RPMI7951 (cell line): ENCODE data around the gene ACACA. TPM values are rescaled to one million over a fixed set of nuclear protein-coding genes. Genes with fewer than 3 reads are reported as not detected.
A peak's percentile ranks its signal among the peaks of the same experiment; 100 is the strongest.
"Not testable (repeated sequence)": the region's sequence is repeated elsewhere in the genome, so short reads cannot be mapped to it uniquely, and the experiment has no call there.

Source experiments
- DNase-seq: peaks from one replicate; pipeline ENCODE4 v3.0.0-alpha.2; 2012; ENCODE audit warnings: low read depth
- total RNA-seq: library from RNA; depleted of rRNA; stranded (reverse); fragments of >200 nt; shearing (Covaris generic); gene quantifications from 2 replicates; pipeline ENCODE4 v1.2.3, GENCODE V29; 2014

Gene ACACA
- total RNA-seq, 1 experiment from 2014 or later, result 15.6 TPM

DNA sequence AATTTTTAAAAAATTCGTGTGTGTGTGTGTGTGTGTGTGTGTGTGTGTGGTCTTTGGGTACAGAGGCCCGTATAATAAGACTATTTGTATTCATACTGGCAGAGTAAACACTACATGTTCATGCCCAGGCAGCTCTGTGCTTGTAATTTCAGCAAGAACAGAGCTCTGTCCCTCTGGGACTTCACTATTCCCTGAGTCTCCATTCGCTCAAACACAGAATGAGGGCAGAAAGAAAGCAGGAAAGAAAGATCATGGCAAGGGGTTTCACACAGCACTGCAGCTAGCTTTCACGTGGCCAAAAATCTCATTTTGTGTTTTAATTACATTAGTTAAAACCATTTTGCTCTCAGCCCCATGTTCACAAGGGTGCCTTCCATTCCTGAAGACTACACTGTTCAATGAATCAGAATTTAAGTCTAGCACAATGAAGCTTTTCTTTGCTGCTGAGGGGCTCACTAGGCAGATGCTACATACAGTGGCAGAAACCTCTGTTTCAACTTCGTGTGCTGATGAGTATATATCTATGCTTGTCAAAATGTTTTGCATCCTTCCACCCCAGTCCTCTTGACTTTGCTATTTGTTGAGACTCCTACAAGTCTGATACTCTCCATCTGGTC lies 229.3 kb downstream of the ACACA start:
- DNase-seq, result no peak

DNA sequence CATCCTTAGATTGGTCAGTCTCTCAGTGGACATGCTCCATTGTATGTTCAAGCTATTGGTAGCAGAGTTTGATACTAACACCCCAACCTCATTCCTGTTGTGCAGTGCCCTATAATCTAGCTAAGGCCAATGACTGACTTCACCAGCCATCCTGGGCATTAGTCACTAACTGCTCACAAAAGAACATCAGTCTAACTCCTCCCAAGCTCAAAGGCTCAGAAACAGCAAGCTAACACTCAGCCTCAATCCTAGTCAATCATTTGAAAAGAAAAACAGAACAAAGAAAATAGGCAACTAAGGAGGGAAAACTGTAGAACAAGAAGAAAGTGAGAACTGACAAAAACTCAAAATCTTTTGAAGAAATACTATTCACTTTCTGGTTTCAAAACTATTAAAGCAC lies 229.9 kb downstream of the ACACA start:
- peak; percentile 29 for DNase-seq

DNA sequence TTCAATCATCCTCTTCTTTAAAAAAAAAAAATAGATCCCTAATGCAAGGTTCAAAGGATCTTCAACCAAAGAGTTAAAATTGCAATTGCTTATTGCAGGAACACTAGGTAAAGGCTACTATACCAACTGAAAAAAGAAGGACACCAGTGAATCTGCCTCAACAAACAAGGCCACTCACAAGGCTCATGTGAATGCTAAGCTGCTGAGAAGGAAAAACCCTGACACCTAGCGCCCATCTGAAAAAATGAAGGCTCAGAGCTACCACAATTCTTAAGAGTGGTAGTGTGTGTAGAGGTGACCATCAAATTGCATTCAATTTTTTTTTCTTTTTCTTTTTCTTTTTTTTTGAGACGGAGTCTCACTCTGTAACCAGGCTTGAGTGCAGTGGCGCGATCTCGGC lies 232.4 kb downstream of the ACACA start:
- DNase-seq, result no peak

GRCh38 chr17:37170881-37171425 lies 235.7 kb downstream of the ACACA start:
- DNase-seq, result no peak

DNA sequence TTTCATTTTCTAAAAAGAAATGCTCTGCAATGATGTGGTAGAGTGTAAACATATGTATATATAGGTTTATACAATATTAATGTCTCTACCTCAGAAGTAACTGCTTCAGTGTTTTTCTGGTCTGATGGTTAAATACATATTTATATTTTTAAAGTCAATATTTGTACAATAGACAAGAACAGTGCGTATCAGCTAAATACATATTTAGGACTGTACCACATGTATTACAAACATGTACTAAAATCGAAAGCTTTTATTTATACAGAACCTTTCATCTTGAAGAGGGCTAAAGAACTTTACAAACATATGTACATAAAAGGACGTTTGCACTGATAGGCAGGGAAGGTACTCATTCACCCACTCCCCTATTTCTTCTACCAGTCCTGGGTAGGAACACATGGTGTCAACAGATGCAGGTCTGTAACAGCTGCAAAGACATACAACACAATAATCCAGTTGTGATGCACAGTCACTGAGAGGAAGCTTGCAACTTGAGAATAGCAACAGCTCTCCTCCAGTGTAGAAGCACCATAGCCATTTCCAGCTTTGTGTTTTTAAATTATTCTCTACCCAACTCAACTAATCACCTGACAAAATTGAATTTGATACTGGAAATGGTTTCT lies 237.8 kb downstream of the ACACA start:
- DNase-seq, result no peak

DNA sequence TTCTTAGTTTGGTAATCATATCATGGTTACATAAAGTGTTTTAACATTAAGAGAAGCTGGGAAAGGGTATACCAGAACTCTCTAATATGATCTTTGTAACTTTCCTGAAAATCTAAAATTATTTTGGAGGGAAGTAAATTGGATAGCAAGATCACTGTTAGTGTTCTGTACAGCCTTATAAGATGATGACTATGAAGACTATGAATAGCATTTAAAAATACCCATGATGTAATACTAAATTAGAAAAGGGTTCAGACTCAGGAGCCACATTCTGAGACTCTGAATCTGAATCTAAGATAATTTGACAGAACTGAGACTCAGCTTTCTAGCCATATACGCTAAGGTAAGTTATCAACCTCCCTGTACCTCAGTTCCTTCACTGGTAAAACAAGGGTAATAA lies 238.9 kb downstream of the ACACA start:
- no peak for DNase-seq

DNA sequence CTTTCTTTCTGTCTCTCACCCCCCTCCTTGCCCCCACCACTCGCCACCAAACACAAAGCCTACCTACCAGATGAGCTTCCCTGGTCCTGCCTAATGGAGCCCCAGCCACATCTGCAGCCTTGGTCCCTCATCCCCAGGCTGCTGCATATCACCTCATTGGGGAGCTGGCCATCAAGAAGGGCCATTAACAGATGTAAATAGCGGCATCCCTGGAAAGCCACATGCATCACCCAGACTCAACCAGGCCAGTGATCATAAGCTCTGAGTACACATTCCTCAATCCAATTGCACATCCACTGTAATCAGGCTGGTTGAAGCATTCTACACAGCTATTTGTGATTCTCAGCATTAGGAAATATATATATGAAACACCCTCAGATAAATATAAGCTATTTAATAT lies 242.6 kb downstream of the ACACA start:
- DNase-seq, result no peak

DNA sequence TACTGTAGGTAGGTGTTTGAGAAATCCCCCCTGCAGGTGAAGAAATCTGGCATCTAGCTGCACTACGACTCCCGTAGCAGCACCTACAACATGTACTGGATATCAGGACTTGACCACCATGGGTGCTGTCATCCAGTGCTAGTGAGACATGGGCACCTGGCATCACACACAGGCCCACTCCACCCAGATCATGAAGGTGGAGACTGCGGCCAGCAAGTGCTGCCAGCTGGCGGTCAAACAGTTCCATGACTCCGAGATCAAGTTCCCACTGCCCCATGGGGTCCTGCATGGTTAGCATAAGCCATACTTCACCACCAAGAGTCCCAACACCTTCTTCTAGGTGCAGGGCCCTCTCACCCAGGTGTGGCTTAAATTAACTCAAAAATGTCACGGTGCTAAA lies 243.8 kb downstream of the ACACA start:
- no peak for DNase-seq

DNA sequence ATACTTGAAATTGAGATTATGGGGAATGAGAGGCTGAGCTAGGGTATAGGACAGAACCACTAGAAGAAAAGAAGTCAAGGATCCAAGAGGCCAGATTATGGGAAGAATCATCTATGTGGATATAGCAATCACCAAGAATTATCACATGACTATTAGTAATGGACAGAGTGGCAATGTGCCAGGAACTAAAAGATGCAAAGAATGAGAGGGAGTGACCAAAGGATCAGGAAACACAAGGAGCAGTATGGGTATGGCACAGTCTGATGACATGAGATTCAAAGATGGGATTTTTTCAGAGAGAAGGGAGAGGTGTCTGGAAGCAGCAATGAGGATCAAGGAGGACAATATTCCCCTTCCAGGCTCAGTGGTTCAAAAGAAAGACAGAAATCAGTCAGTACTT lies 245.7 kb downstream of the ACACA start:
- no peak for DNase-seq

GRCh38 chr17:37158290-37158689 lies 248.3 kb downstream of the ACACA start:
- no peak for DNase-seq

GRCh38 chr17:37148156-37148555 lies 258.5 kb downstream of the ACACA start:
- DNase-seq, result no peak

DNA sequence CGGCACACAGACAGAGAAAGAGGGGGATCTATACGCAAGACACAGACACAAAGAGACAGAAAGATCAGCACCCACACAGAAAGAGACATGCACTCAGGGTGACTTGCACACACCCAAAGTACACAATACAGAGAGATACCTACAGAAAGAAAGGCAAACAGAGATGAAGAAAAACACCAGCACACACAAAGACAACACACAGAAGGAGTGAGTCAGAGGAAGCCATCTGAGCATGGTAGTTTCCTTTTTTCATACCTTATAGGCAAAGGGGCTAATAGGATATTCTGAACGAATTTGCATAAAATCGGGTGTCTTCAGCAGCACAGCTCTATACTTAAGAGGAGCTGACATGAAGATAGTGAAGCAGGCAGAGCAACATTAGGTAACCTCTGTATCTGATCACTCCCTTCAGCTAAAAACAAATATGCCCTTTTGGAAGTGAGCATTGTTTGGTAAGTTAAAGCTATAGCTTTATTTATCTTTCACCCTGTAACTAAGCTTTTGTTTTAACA lies 259.3 kb downstream of the ACACA start:
- DNase-seq, result no peak

GRCh38 chr17:37146086-37147064 lies 260.3 kb downstream of the ACACA start:
- DNase-seq, result no peak

- DNase-seq, result no peak
These were observed 262.4 kb downstream of the ACACA start for GRCh38 chr17:37144075-37144701.

GRCh38 chr17:37143558-37143957 lies 263.1 kb downstream of the ACACA start:
- DNase-seq, result not testable (repeated sequence)

- DNase-seq, result no peak
These were observed 264.2 kb downstream of the ACACA start for GRCh38 chr17:37142294-37142896.

- DNase-seq, result no peak
These were observed 268.0 kb downstream of the ACACA start for GRCh38 chr17:37138571-37139120.

- DNase-seq, result no peak
These were observed 268.6 kb downstream of the ACACA start for GRCh38 chr17:37137906-37138514.

DNA sequence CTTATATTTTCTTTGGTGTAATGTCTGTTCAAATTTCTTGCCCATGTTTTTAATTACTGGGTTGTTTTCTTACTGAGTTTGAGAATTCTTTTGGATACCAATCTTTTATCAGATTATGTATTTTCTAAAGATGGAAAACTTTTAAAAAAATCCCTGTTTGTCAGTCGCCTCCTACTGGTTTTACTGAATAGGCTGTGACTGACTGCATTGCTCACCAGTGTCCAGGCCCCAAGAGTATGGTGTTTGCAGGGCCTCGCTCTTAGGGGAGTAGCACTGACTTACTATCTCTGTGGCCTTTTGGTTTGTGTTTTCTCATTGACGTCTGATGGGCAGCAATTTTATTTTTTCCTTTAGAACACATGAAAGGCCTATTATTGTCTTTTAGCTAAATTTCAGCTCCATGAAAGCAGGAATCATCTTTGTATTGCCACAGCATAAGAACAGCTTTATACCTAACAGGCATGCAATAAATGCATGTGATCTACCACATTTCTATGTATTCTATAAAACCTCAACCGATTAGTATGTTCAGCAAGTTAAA lies 269.5 kb downstream of the ACACA start:
- DNase-seq, result no peak

- no peak for DNase-seq
These were observed 271.1 kb downstream of the ACACA start for GRCh38 chr17:37135576-37135975.
